HepG2 (cell line): Measurements from ENCODE around the gene CCRL2. TPM values are rescaled to one million over a fixed set of nuclear protein-coding genes. Genes with fewer than 3 reads are reported as not detected.

Experiments used
- ATAC-seq: fragments of 200-7000 bp; cut with Tn5 transposase; 3 replicates; pipeline ENCODE4 v1.9.1; 2020; ENCODE audit warnings: mild to moderate bottlenecking, moderate library complexity
- BruUV-seq: library from RNA; stranded (reverse); fragments of 400-500 nt; replicated peaks from 2 replicates; lab custom pipeline; 2021; lab: Mats Ljungman, UMichigan
- CTCF ChIA-PET: fragments of 300-600 bp; formaldehyde crosslinking; extraction: SDS; loops from one replicate; lab custom pipeline; 2021; ENCODE audit warnings: low total read pairs, inconsistent platforms, low intra/inter-chr PET ratio; lab: Yijun Ruan, JAX
- POLR2A ChIA-PET: fragments of 350-600 bp; sonication (Branson Sonifier 250); formaldehyde crosslinking; loops from one replicate; lab custom pipeline; 2020; ENCODE audit warnings: antibody characterized with exemption, inconsistent platforms; lab: Yijun Ruan, JAX
- DNase-seq: peaks from one replicate; pipeline ENCODE4 v3.0.0-alpha.2; 2015; ENCODE audit warnings: low spot score
- FAIRE-seq: peaks from 3 replicates; lab custom pipeline; 2011; peaks lifted over from hg19 to GRCh38; lab: Jason Lieb, UNC
- H2AFZ ChIP-seq: one replicate; pipeline ENCODE4 v1.6.1; 2011; ENCODE audit warnings: low read length, inconsistent platforms
- H3K27ac ChIP-seq: fragments of 300-600 bp; 3 replicates; pipeline ENCODE4 v1.8.0; 2011; ENCODE audit warnings: mixed run types, mild to moderate bottlenecking, mixed read lengths, low read length, inconsistent platforms; ENCODE audit not compliant: insufficient read depth; ENCODE audit errors: extremely low read length
- H3K27me3 ChIP-seq, 2 experiments: fragments of 200-600 bp in 1 of 2; 2 replicates in 1 of 2; 3 replicates in 1 of 2; pipeline versions ENCODE4 v1.6.0 to v1.8.0; 2011; ENCODE audit warnings: low read length in 2 of 2, mild to moderate bottlenecking in 2 of 2, moderate library complexity in 2 of 2, inconsistent platforms in 1 of 2; ENCODE audit not compliant: insufficient read depth in 2 of 2, control insufficient read depth in 1 of 2
- H3K36me3 ChIP-seq, 2 experiments: fragments of 200-600 bp in 1 of 2; replicated peaks in 1 of 2; 2 replicates in 1 of 2; 3 replicates in 1 of 2; pipeline versions ENCODE4 v1.5.1 to v1.8.0; 2011; ENCODE audit warnings: low read length in 2 of 2, inconsistent platforms in 1 of 2; ENCODE audit not compliant: insufficient read depth in 2 of 2, control insufficient read depth in 1 of 2
- H3K4me1 ChIP-seq: 2 replicates; pipeline ENCODE4 v1.5.1; 2012; ENCODE audit warnings: low read length, inconsistent platforms; ENCODE audit not compliant: insufficient read depth
- H3K4me2 ChIP-seq: 2 replicates; pipeline ENCODE4 v1.6.0; 2011; ENCODE audit warnings: low read depth, low read length, inconsistent platforms
- H3K4me3 ChIP-seq, 3 experiments: fragments of 200-600 bp in 1 of 3; sonication (generic), shearing (Covaris generic) in 1 of 3; replicated peaks in 1 of 3; 2 replicates each; pipeline ENCODE4 v1.5.1; 2011 to 2016; ENCODE audit warnings: low read length in 3 of 3, inconsistent platforms in 2 of 3, low read depth in 2 of 3, mild to moderate bottlenecking in 2 of 3, control low read depth in 1 of 3, mixed read lengths in 1 of 3; ENCODE audit not compliant: insufficient read depth in 1 of 3
- H3K79me2 ChIP-seq: one replicate; pipeline ENCODE4 v1.6.1; 2011; ENCODE audit warnings: low read length, inconsistent platforms; ENCODE audit not compliant: insufficient read depth
- H3K9ac ChIP-seq: 2 replicates; pipeline ENCODE4 v1.6.0; 2011; ENCODE audit warnings: mild to moderate bottlenecking, low read depth, low read length, inconsistent platforms; ENCODE audit not compliant: insufficient read depth
- H3K9me3 ChIP-seq: 2 replicates; pipeline ENCODE4 v1.5.1; 2012; ENCODE audit warnings: mild to moderate bottlenecking, low read length
- H4K20me1 ChIP-seq: 2 replicates; pipeline ENCODE4 v1.6.0; 2011; ENCODE audit warnings: inconsistent platforms, mild to moderate bottlenecking, low read length, moderate library complexity; ENCODE audit not compliant: insufficient read depth
- AGO1 ChIP-seq: fragments of 200-400 bp; formaldehyde crosslinking; IDR thresholded peaks from 2 replicates; pipeline ENCODE4 v1.6.1; 2017; ENCODE audit warnings: mild to moderate bottlenecking, low read depth, low read length, moderate library complexity; ENCODE audit not compliant: poor library complexity, severe bottlenecking
- HMGA1 ChIP-seq: sonication (generic); formaldehyde crosslinking; conservative IDR thresholded peaks from 2 replicates; pipeline ENCODE4 v1.4.0; 2020; ENCODE audit warnings: missing genetic modification reagents
- MXD1 ChIP-seq: sonication (generic); formaldehyde crosslinking; IDR thresholded peaks from 2 replicates; pipeline ENCODE4 v1.4.0; 2020; ENCODE audit warnings: mild to moderate bottlenecking, missing genetic modification reagents
- MZF1 ChIP-seq: sonication (generic); formaldehyde crosslinking; IDR thresholded peaks from 2 replicates; pipeline ENCODE4 v1.8.1; 2023; ENCODE audit warnings: mild to moderate bottlenecking, missing genetic modification reagents, borderline replicate concordance
- NFE2 ChIP-seq: sonication (generic); formaldehyde crosslinking; IDR thresholded peaks from 2 replicates; pipeline ENCODE4 v1.4.0; 2020; ENCODE audit warnings: missing genetic modification reagents
- ZNF564 ChIP-seq: sonication (generic); formaldehyde crosslinking; IDR thresholded peaks from 2 replicates; pipeline ENCODE4 v1.8.1; 2023; ENCODE audit warnings: mild to moderate bottlenecking, missing genetic modification reagents
- ZNF879 ChIP-seq: sonication (generic); formaldehyde crosslinking; IDR thresholded peaks from 2 replicates; pipeline ENCODE4 v1.8.1; 2023; ENCODE audit warnings: missing genetic modification reagents
- ZSCAN5A ChIP-seq: sonication (generic); formaldehyde crosslinking; IDR thresholded peaks from 2 replicates; pipeline ENCODE4 v1.8.0; 2022; ENCODE audit warnings: mild to moderate bottlenecking, missing genetic modification reagents, borderline replicate concordance
- ZZZ3 ChIP-seq: sonication (generic); formaldehyde crosslinking; IDR thresholded peaks from 2 replicates; pipeline ENCODE4 v1.4.0; 2020; ENCODE audit warnings: missing genetic modification reagents, mild to moderate bottlenecking, borderline replicate concordance
- WGBS: methylation state at CpG from one replicate; pipeline ENCODE4 v1.1.6; 2017; ENCODE audit warnings: low lambda C conversion rate; 5-methylcytosine and 5-hydroxymethylcytosine counted together
- in situ Hi-C: cut with HindIII; loops from 2 replicates; pipeline ENCODE4 v1.10.0; 2017; ENCODE audit warnings: low pct_unique_long_range_greater_than_20kb; ENCODE audit not compliant: extremely low pct_ligation_motif_present
- intact Hi-C: fragments of 100-400 bp; cut with micrococcal nuclease; formaldehyde crosslinking; loops from one replicate; pipeline ENCODE4 v1.10.0; 2022; ENCODE audit not compliant: unreplicated experiment
- polyA plus RNA-seq, 8 experiments: library from polyadenylated mRNA; depleted of rRNA in 3 of 8; stranded (reverse) in 7 of 8; unstranded in 1 of 8; fragments of >200 nt; fragmentation: Illumina TruSeq in 4 of 8; extraction: Trizol in 4 of 8; gene quantifications; 2 replicates each; pipeline versions ENCODE4 v1.2.1 to v1.2.3, GENCODE V29; 2011 to 2016; ENCODE audit warnings: low read depth in 4 of 8, missing spikeins in 1 of 8, mixed read lengths in 1 of 8; ENCODE audit not compliant: insufficient read depth in 1 of 8
- total RNA-seq, 5 experiments: library from RNA; depleted of rRNA; stranded (reverse); fragments of >200 nt; fragmentation: Illumina TruSeq; extraction: Trizol; gene quantifications; 2 replicates each; pipeline ENCODE4 v1.2.3, GENCODE V29; 2016; ENCODE audit warnings: low read depth in 1 of 5

The CCRL2 gene
- total and polyA plus RNA-seq, 2 of the 13 experiments (the other 11 are each of a cell fraction or from before 2014, with no cell fraction given) = not detected

- TF ChIP-seq MZF1 (CRISPR knock-in tag) = no peak
- TF ChIP-seq NFE2 (CRISPR knock-in tag) = no peak
- TF ChIP-seq ZNF564 (CRISPR knock-in tag) = no peak
These were observed 1.6 kb upstream of the CCRL2 start (continued) for GRCh38 chr3:46405301-46406019.

GRCh38 chr3:46406443-46406787 is 644 bp upstream of the CCRL2 start:
- in situ Hi-C loops (no loop called here), intact Hi-C loops (no loop called here)
- WGBS = 58% methylated on average over 4 of the region's 4 CpGs
- H3K79me2 ChIP-seq = no peaks in the 10 kb centered on the region
- DNase-seq (no peak), FAIRE-seq (no peak), ATAC-seq (no peak)
- H2AFZ ChIP-seq = no peak overlapping the region
- H4K20me1 ChIP-seq = no peaks in the 10 kb centered on the region
- no peak overlapping the region for H3K9ac ChIP-seq
- H3K27me3 ChIP-seq = peaks cover 2 to 8% of the 10 kb centered on the region in 2 experiments; a peak in 2 of 5 replicates
- no peak overlapping the region for H3K4me2 ChIP-seq
- no peaks in the 10 kb centered on the region for H3K4me1 ChIP-seq
- TF ChIP-seq ZNF879 (CRISPR knock-in tag) = no peak
- no peak for TF ChIP-seq HMGA1 (CRISPR knock-in tag)
- TF ChIP-seq MXD1 (CRISPR knock-in tag) = no peak
- no peak overlapping the region for H3K27ac ChIP-seq
- no peak overlapping the region for H3K4me3 ChIP-seq
- H3K36me3 ChIP-seq = no peaks in the 10 kb centered on the region
- no peaks in the 10 kb centered on the region for H3K9me3 ChIP-seq
- no TSS peak for BruUV-seq
- POLR2A ChIA-PET = no interaction called here
- CTCF ChIA-PET = no interaction called here

- ChIA-PET CTCF (no interaction called here), POLR2A (no interaction called here)
- Histone ChIP-seq H3K79me2 (no peaks in the 10 kb centered on the region), H3K4me2 (no peak overlapping the region), H3K27me3 (peaks cover 2 to 8% of the 10 kb centered on the region in 2 experiments; a peak in 2 of 5 replicates), H3K9ac (no peak overlapping the region), H3K9me3 (no peaks in the 10 kb centered on the region), H3K4me1 (no peaks in the 10 kb centered on the region), H3K4me3 (no peak overlapping the region)
- ATAC-seq (no peak), FAIRE-seq (no peak), DNase-seq (no peak)
- no TSS peak for BruUV-seq
- WGBS = 39% methylated on average over 7 of the region's 7 CpGs
- in situ Hi-C loops = no loop called here
- TF ChIP-seq ZZZ3 (CRISPR knock-in tag) (no peak), AGO1 (no peak), ZSCAN5A (CRISPR knock-in tag) (no peak)
- TF ChIP-seq, all 625 proteins: peak for 0
- intact Hi-C loops = no loop called here
- H3K27ac ChIP-seq = no peak overlapping the region
- no peaks in the 10 kb centered on the region for H4K20me1 ChIP-seq
- no peaks in the 10 kb centered on the region for H3K36me3 ChIP-seq
- no peak overlapping the region for H2AFZ ChIP-seq
These were observed 911 bp downstream of the CCRL2 start for GRCh38 chr3:46407970-46408369.
